Spleen (tissue), 7 donors: ENCODE data around the gene KRT12.

Experiments
- POLR2AphosphoS5 ChIP-seq, 3 donors: sonication (generic); formaldehyde crosslinking; IDR thresholded peaks; one replicate each; pipeline ENCODE4 v1.5.1; 2017; ENCODE audit warnings: antibody characterized with exemption in 3 of 3
- TF ChIP-seq, protein P1 (sequence below), 11 experiments: fragments of 200-600 bp in 7 of 11; fragments of 450-650 bp in 4 of 11; sonication (generic) in 4 of 11; IDR thresholded peaks in 8 of 11; conservative IDR thresholded peaks in 3 of 11; 1 replicate in 7 of 11; 2 replicates in 4 of 11; pipeline versions ENCODE4 v1.4.0 to v1.8.0; 2016 to 2021; ENCODE audit warnings: antibody characterized with exemption in 11 of 11, inconsistent platforms in 4 of 11, mild to moderate bottlenecking in 1 of 11
- donor health status: DM: no; HTN: no; CAD: no; lungs with moderate emphysema.
- donor health status: DM: no; HTN: no; CAD: no.
- donor health status: DM: no; HTN: no; CAD: no.

DNA sequence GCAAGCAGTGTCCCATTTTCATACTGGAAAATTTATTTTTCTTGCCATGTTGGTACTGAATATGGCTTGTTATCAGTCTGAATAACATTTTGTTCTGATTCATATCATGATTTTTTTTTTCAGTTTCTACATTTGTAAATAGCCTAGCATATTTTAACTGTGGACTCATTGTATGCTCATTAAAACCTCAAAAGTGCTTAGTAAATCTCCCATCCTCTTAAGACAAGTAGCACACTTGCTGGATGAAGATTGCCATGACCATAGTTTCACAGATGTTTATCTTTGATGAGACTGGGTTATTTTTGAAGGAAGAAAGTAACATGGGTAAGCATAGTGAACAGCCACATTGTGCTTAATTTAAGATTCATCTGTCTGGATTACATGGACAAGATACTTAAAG lies 45.5 kb downstream of the KRT12 start:
- TF ChIP-seq, protein P1, sequence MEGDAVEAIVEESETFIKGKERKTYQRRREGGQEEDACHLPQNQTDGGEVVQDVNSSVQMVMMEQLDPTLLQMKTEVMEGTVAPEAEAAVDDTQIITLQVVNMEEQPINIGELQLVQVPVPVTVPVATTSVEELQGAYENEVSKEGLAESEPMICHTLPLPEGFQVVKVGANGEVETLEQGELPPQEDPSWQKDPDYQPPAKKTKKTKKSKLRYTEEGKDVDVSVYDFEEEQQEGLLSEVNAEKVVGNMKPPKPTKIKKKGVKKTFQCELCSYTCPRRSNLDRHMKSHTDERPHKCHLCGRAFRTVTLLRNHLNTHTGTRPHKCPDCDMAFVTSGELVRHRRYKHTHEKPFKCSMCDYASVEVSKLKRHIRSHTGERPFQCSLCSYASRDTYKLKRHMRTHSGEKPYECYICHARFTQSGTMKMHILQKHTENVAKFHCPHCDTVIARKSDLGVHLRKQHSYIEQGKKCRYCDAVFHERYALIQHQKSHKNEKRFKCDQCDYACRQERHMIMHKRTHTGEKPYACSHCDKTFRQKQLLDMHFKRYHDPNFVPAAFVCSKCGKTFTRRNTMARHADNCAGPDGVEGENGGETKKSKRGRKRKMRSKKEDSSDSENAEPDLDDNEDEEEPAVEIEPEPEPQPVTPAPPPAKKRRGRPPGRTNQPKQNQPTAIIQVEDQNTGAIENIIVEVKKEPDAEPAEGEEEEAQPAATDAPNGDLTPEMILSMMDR (IDR thresholded peaks at IDR 0.05 in 8 of 11, conservative IDR thresholded peaks at IDR 0.05 in 3 of 11) = no peak
- TF ChIP-seq POLR2AphosphoS5 (IDR thresholded peaks at IDR 0.05) = no peak
